ENCODE results near the gene HEBP2. TPM values are rescaled to one million over a fixed set of nuclear protein-coding genes. Genes with fewer than 3 reads are reported as not detected.

HEBP2 gene
- total RNA-seq, 2 experiments from 2014 or later = 31.8 to 32.9 TPM

GRCh38 chr6:138410048-138410735, 6.2 kb downstream of the HEBP2 start:
- H3K27ac ChIP-seq (ENCODE audit: low read depth in 1 of 2, low read length in 2 of 2) = no peak overlapping the region
- no peak overlapping the region for H3K4me3 Mint-ChIP-seq
- H3K27me3 ChIP-seq (ENCODE audit: control insufficient read depth in 1 of 2, insufficient read depth in 2 of 2, low read length in 2 of 2) = no peaks in the 10 kb centered on the region
- peaks cover 77% of the 10 kb centered on the region for H3K36me3 Mint-ChIP-seq (ENCODE audit: low read depth)
- ChIA-PET POLR2A (no interaction called here), CTCF (no interaction called here)
- H3K4me1 ChIP-seq (ENCODE audit: insufficient read depth, low read length) = peaks cover 5% of the 10 kb centered on the region
- H3K4me3 ChIP-seq (ENCODE audit: low read length) = no peak overlapping the region
- no peaks in the 10 kb centered on the region for H3K27me3 Mint-ChIP-seq
- no peak overlapping the region for H3K27ac Mint-ChIP-seq
- H3K9me3 ChIP-seq (ENCODE audit: control insufficient read depth in 1 of 2, insufficient read depth in 1 of 2, low read length in 2 of 2) = no peaks in the 10 kb centered on the region
- intact Hi-C loops (cut with DNase I, micrococcal nuclease) = no loop called here
- no peak for ATAC-seq (ENCODE audit: poor library complexity)
- peaks cover 81% of the 10 kb centered on the region for H3K36me3 ChIP-seq (ENCODE audit: insufficient read depth, low read length)
- no peak for TF ChIP-seq CTCF (IDR thresholded peaks at IDR 0.05)
- H3K9me3 Mint-ChIP-seq = no peaks in the 10 kb centered on the region
- DNase-seq = peak in 2 of 14 experiments; percentile 46 to 47
- H3K4me1 Mint-ChIP-seq (ENCODE audit: low read depth) = peaks cover 10% of the 10 kb centered on the region

- no peak for TF ChIP-seq CTCF (IDR thresholded peaks at IDR 0.05)
- Mint-ChIP-seq H3K36me3 (ENCODE audit: low read depth) (peaks cover 78% of the 10 kb centered on the region), H3K27me3 (no peaks in the 10 kb centered on the region), H3K9me3 (no peaks in the 10 kb centered on the region), H3K27ac (no peak overlapping the region), H3K4me1 (ENCODE audit: low read depth) (peaks cover 2% of the 10 kb centered on the region), H3K4me3 (no peak overlapping the region)
- CTCF ChIA-PET = no interaction called here
- Histone ChIP-seq H3K4me3 (ENCODE audit: low read length) (no peak overlapping the region), H3K27me3 (ENCODE audit: control insufficient read depth in 1 of 2, insufficient read depth in 2 of 2, low read length in 2 of 2) (no peaks in the 10 kb centered on the region), H3K9me3 (ENCODE audit: control insufficient read depth in 1 of 2, insufficient read depth in 1 of 2, low read length in 2 of 2) (no peaks in the 10 kb centered on the region), H3K4me1 (ENCODE audit: insufficient read depth, low read length) (peaks cover 3% of the 10 kb centered on the region), H3K36me3 (ENCODE audit: insufficient read depth, low read length) (peaks cover 83% of the 10 kb centered on the region), H3K27ac (ENCODE audit: low read depth in 1 of 2, low read length in 2 of 2) (no peak overlapping the region)
- intact Hi-C loops (cut with DNase I, micrococcal nuclease) = no loop called here
- ATAC-seq (ENCODE audit: poor library complexity) (no peak), DNase-seq (no peak)
- POLR2A ChIA-PET = no interaction called here
Measured at GRCh38 chr6:138410972-138411880, 7.2 kb downstream of the HEBP2 start.

GRCh38 chr6:138415125-138415524, 11.1 kb downstream of the HEBP2 start:
- Mint-ChIP-seq H3K36me3 (ENCODE audit: low read depth) (peaks cover 77% of the 10 kb centered on the region), H3K4me1 (ENCODE audit: low read depth) (no peaks in the 10 kb centered on the region)

More at GRCh38 chr6:138415125-138415524, 11.1 kb downstream of the HEBP2 start:
- no peak for TF ChIP-seq CTCF (IDR thresholded peaks at IDR 0.05)
- intact Hi-C loops (cut with DNase I, micrococcal nuclease) = no loop called here
- H3K9me3 Mint-ChIP-seq = no peaks in the 10 kb centered on the region
- no peaks in the 10 kb centered on the region for H3K27me3 Mint-ChIP-seq
- H3K4me3 Mint-ChIP-seq = no peak overlapping the region
- no peaks in the 10 kb centered on the region for H3K4me1 ChIP-seq (ENCODE audit: insufficient read depth, low read length)
- H3K27me3 ChIP-seq (ENCODE audit: control insufficient read depth in 1 of 2, insufficient read depth in 2 of 2, low read length in 2 of 2) = no peaks in the 10 kb centered on the region
- no peaks in the 10 kb centered on the region for H3K9me3 ChIP-seq (ENCODE audit: control insufficient read depth in 1 of 2, insufficient read depth in 1 of 2, low read length in 2 of 2)
- POLR2A ChIA-PET = no interaction called here
- H3K36me3 ChIP-seq (ENCODE audit: insufficient read depth, low read length) = peaks cover 64% of the 10 kb centered on the region
- H3K27ac Mint-ChIP-seq = no peak overlapping the region
- no peak overlapping the region for H3K27ac ChIP-seq (ENCODE audit: low read depth in 1 of 2, low read length in 2 of 2)
- H3K4me3 ChIP-seq (ENCODE audit: low read length) = no peak overlapping the region
- DNase-seq = no peak
- ATAC-seq (ENCODE audit: poor library complexity) = no peak
- CTCF ChIA-PET = no interaction called here

Data from CD4-positive, alpha-beta T cell (primary cell).